Activated CD8-positive, alpha-beta T cell treated with anti-CD3 and anti-CD28 coated beads, Interleukin-2, amount 10 ng/mL, durations not matched to agents 7 days and 5 days (primary cell): ENCODE measurements around the gene ZNF101. TPM values are rescaled to one million over a fixed set of nuclear protein-coding genes. Genes with fewer than 3 reads are reported as not detected.

Experiments
- ATAC-seq: fragments of 150-1000 bp; cut with Tn5 transposase; one replicate; pipeline ENCODE4 v1.10.0; 2021; ENCODE audit warnings: moderate library complexity
- CTCF ChIA-PET: fragments of 350-600 bp; sonication (Branson Sonifier 250); formaldehyde crosslinking; loops from one replicate; lab custom pipeline; 2021; ENCODE audit warnings: antibody characterized with exemption; lab: Charles Lee
- POLR2A ChIA-PET: fragments of 350-600 bp; sonication (Branson Sonifier 250); formaldehyde crosslinking; loops from one replicate; lab custom pipeline; 2021; ENCODE audit warnings: antibody characterized with exemption; lab: Charles Lee
- DNase-seq: peaks from one replicate; pipeline ENCODE4 v3.0.0-alpha.2; 2020
- H3K27ac Mint-ChIP-seq: one replicate; pipeline ENCODE4 v1.8.0; 2021; ENCODE audit warnings: mild to moderate bottlenecking, mixed read lengths
- H3K27me3 Mint-ChIP-seq: one replicate; pipeline ENCODE4 v1.8.0; 2021; ENCODE audit warnings: low read depth, mixed read lengths
- H3K36me3 Mint-ChIP-seq: one replicate; pipeline ENCODE4 v1.8.0; 2021; ENCODE audit warnings: low read depth, mixed read lengths
- H3K4me1 Mint-ChIP-seq: one replicate; pipeline ENCODE4 v1.8.0; 2021; ENCODE audit warnings: low read depth, mixed read lengths
- H3K4me3 Mint-ChIP-seq: one replicate; pipeline ENCODE4 v1.8.0; 2021; ENCODE audit warnings: mild to moderate bottlenecking, mixed read lengths
- H3K9me3 Mint-ChIP-seq: one replicate; pipeline ENCODE4 v1.8.0; 2022; ENCODE audit warnings: mixed read lengths; ENCODE audit not compliant: insufficient read depth
- total RNA-seq, 2 experiments: library from RNA; stranded (reverse); gene quantifications; one replicate each; pipeline ENCODE4 v1.2.3, GENCODE V29; 2021

Gene ZNF101
- total RNA-seq, 2 experiments from 2014 or later: 74.2 to 87.8 TPM

- peak; percentile 99 for ATAC-seq
- peak; percentile 96 for DNase-seq
- Mint-ChIP-seq H3K27ac (peak within 1 kb of the TSS; percentile 94), H3K36me3 (peaks cover 50% of the 10 kb centered on the region), H3K4me1 (peaks cover 18% of the 10 kb centered on the region), H3K9me3 (peaks cover 22% of the 10 kb centered on the region), H3K4me3 (peak within 1 kb of the TSS; percentile 97), H3K27me3 (no peaks in the 10 kb centered on the region)
- ChIA-PET POLR2A (interaction anchor here (0.7 to 3.1 kb wide), 11 partner anchors 10 to 1597 kb away, joined by 3 to 20 read pairs (median 7); partner anchors contain the start of genes ATP13A1, ZNF101, ZNF253 and ZNF506), CTCF (interaction anchor here (0.6 to 1.2 kb wide), 6 partner anchors 17 to 832 kb away, joined by 3 to 5 read pairs (median 3); no protein-coding TSS in a partner anchor)
Measured at GRCh38 chr19:19732579-19733501, 64.2 kb downstream of the ZNF101 start, which contains the start of gene ZNF14. ZNF14 (minus strand) TSS chr19:19733112; CDS start chr19:19732958, 154 bp downstream.

Other genes with a start within 250 kb of the ZNF101 start
- 1 to 10 TPM; 3.4 to 3.9 TPM for gene TSSK6, start 153.3 kb upstream of the ZNF101 start, total RNA-seq
- 100 to 1,000 TPM; 388 to 413 TPM for gene NDUFA13, start 152.6 kb upstream of the ZNF101 start, total RNA-seq
- 10 to 100 TPM; 10.0 to 10.6 TPM for gene YJEFN3, start 139.9 kb upstream of the ZNF101 start, total RNA-seq
- under 1 TPM; 0.16 to 0.24 TPM for gene CILP2, start 130.6 kb upstream of the ZNF101 start, total RNA-seq
- gene PBX4, start 50.2 kb upstream of the ZNF101 start, total RNA-seq: 10 to 100 TPM; 33.8 to 34.1 TPM
- gene LPAR2, start 40.6 kb upstream of the ZNF101 start, total RNA-seq: 10 to 100 TPM; 44.8 to 50.8 TPM
- gene GMIP, start 25.2 kb upstream of the ZNF101 start, total RNA-seq: 100 to 1,000 TPM in 1 of 2 experiments, 10 to 100 TPM in 1; 96.7 to 104 TPM
- gene ATP13A1, start 5.2 kb upstream of the ZNF101 start, total RNA-seq: 10 to 100 TPM; 78.6 to 78.8 TPM
- gene ZNF14, start 64.3 kb downstream of the ZNF101 start, total RNA-seq: 1 to 10 TPM; 6.9 TPM
- 10 to 100 TPM; 22.4 to 25.1 TPM for gene ZNF506, start 152.9 kb downstream of the ZNF101 start, total RNA-seq
- gene ZNF253, start 197.0 kb downstream of the ZNF101 start, total RNA-seq: 10 to 100 TPM; 15.7 to 17.5 TPM
- 10 to 100 TPM; 15.8 to 17.9 TPM for gene ZNF93, start 232.1 kb downstream of the ZNF101 start, total RNA-seq